B cell (primary cell): ENCODE data around the gene MICAL3. TPM values are rescaled to one million over a fixed set of nuclear protein-coding genes. Genes with fewer than 3 reads are reported as not detected.

Experiments
- ATAC-seq: fragments of 200-7000 bp; cut with Tn5 transposase; one replicate; pipeline ENCODE4 v1.10.0; 2021; ENCODE audit warnings: low read depth, mild to moderate bottlenecking, moderate number of reproducible peaks, moderate library complexity
- CTCF ChIA-PET: fragments of 350-600 bp; sonication (Branson Sonifier 250); formaldehyde crosslinking; loops from one replicate; lab custom pipeline; 2021; ENCODE audit warnings: antibody characterized with exemption, inconsistent platforms; lab: Charles Lee
- POLR2A ChIA-PET: fragments of 350-600 bp; sonication (Branson Sonifier 250); formaldehyde crosslinking; loops from one replicate; lab custom pipeline; 2021; ENCODE audit warnings: antibody characterized with exemption; lab: Charles Lee
- DNase-seq: peaks from one replicate; pipeline ENCODE4 v3.0.0; 2013
- H2AFZ ChIP-seq: 2 replicates; pipeline ENCODE4 v1.6.1; 2012; ENCODE audit warnings: mild to moderate bottlenecking, low read depth, low read length; ENCODE audit not compliant: insufficient read depth, poor library complexity, severe bottlenecking
- H3K27ac ChIP-seq, 2 donors: 1 replicate in 1 of 2; 2 replicates in 1 of 2; pipeline ENCODE4 v1.5.1; 2012 to 2013; ENCODE audit warnings: low read length in 2 of 2, mild to moderate bottlenecking in 2 of 2, moderate library complexity in 1 of 2
- H3K27me3 ChIP-seq, 4 experiments: fragments of 200-600 bp in 1 of 4; sonication (generic) in 1 of 4; replicated peaks in 1 of 4; 1 replicate in 2 of 4; 2 replicates in 2 of 4; pipeline versions ENCODE4 v1.6.1 to v1.7.0; 2013 to 2016; ENCODE audit warnings: low read length in 3 of 4, mild to moderate bottlenecking in 2 of 4, mixed read lengths in 1 of 4, moderate library complexity in 1 of 4; ENCODE audit not compliant: insufficient read depth in 4 of 4, control insufficient read depth in 3 of 4; ENCODE audit errors: control extremely low read depth in 1 of 4
- H3K36me3 ChIP-seq, 2 experiments: replicated peaks in 1 of 2; 1 replicate in 1 of 2; 2 replicates in 1 of 2; pipeline versions ENCODE4 v1.6.1 to v1.7.1; 2013; ENCODE audit warnings: low read length in 1 of 2; ENCODE audit not compliant: insufficient read depth in 2 of 2, control insufficient read depth in 1 of 2; ENCODE audit errors: control extremely low read depth in 1 of 2, extremely low read depth in 1 of 2
- H3K4me1 ChIP-seq, 2 donors: fragments of 200-600 bp in 1 of 2; sonication (generic) in 1 of 2; 1 replicate in 1 of 2; 2 replicates in 1 of 2; pipeline versions ENCODE4 v1.5.1 to v1.6.1; 2013 to 2017; ENCODE audit warnings: low read length in 2 of 2; ENCODE audit not compliant: control insufficient read depth in 2 of 2, insufficient read depth in 2 of 2
- H3K4me2 ChIP-seq: replicated peaks from 2 replicates; pipeline ENCODE3; 2012; ENCODE audit warnings: mild to moderate bottlenecking, low read depth, low read length; ENCODE audit not compliant: poor library complexity, severe bottlenecking
- H3K4me3 ChIP-seq, 5 experiments: fragments of 200-600 bp in 1 of 5; sonication (generic) in 1 of 5; 1 replicate in 3 of 5; 2 replicates in 2 of 5; pipeline versions ENCODE4 v1.5.1 to v1.7.0; 2011 to 2016; ENCODE audit warnings: low read length in 4 of 5, mild to moderate bottlenecking in 4 of 5, low read depth in 2 of 5, control low read depth in 1 of 5, moderate library complexity in 1 of 5; ENCODE audit not compliant: insufficient read depth in 1 of 5; ENCODE audit errors: control extremely low read depth in 1 of 5, extremely low read depth in 1 of 5
- H3K79me2 ChIP-seq: fragments of 200-600 bp; sonication (generic); one replicate; pipeline ENCODE4 v1.6.0; 2016; ENCODE audit warnings: low read length; ENCODE audit not compliant: control insufficient read depth, insufficient read depth
- H3K9ac ChIP-seq: fragments of 200-600 bp; sonication (generic); 2 replicates; pipeline ENCODE4 v1.6.1; 2017; ENCODE audit warnings: mild to moderate bottlenecking, low read length, moderate library complexity
- H3K9me3 ChIP-seq, 3 donors: one replicate each; pipeline versions ENCODE4 v1.6.1 to v1.7.1; 2013; ENCODE audit warnings: low read length in 2 of 3; ENCODE audit not compliant: control insufficient read depth in 2 of 3, insufficient read depth in 1 of 3; ENCODE audit errors: control extremely low read depth in 1 of 3
- H4K20me1 ChIP-seq: 2 replicates; pipeline ENCODE4 v1.6.0; 2012; ENCODE audit warnings: mild to moderate bottlenecking, low read length; ENCODE audit not compliant: insufficient read depth, control insufficient read depth, poor library complexity, severe bottlenecking
- H3K27ac Mint-ChIP-seq: one replicate; pipeline ENCODE4 v1.8.0; 2021; ENCODE audit warnings: mixed read lengths
- H3K27me3 Mint-ChIP-seq: one replicate; pipeline ENCODE4 v1.8.0; 2021; ENCODE audit warnings: mixed read lengths
- H3K4me1 Mint-ChIP-seq: one replicate; pipeline ENCODE4 v1.8.0; 2021; ENCODE audit warnings: mixed read lengths
- H3K4me3 Mint-ChIP-seq: one replicate; pipeline ENCODE4 v1.8.0; 2021; ENCODE audit warnings: mixed read lengths
- H3K9me3 Mint-ChIP-seq: one replicate; pipeline ENCODE4 v1.8.0; 2022; ENCODE audit warnings: mixed read lengths; ENCODE audit not compliant: insufficient read depth
- CTCF ChIP-seq: fragments of 200-600 bp; IDR thresholded peaks from one replicate; pipeline ENCODE4 v1.8.0; 2022; ENCODE audit warnings: antibody characterized with exemption, mild to moderate bottlenecking
- EZH2 ChIP-seq: IDR thresholded peaks from 2 replicates; pipeline ENCODE4 v1.6.1; 2012; ENCODE audit warnings: borderline replicate concordance, low read depth, mild to moderate bottlenecking, moderate library complexity, low read length; ENCODE audit not compliant: insufficient read depth, poor library complexity, severe bottlenecking
- WGBS: methylation state at CpG from one replicate; pipeline ENCODE4 v1.1.5; 2013; ENCODE audit warnings: missing lambda C conversion rate; ENCODE audit not compliant: insufficient coverage; 5-methylcytosine and 5-hydroxymethylcytosine counted together
- intact Hi-C: fragments of 100-400 bp; cut with micrococcal nuclease; formaldehyde crosslinking; loops from one replicate; pipeline ENCODE4 v1.10.0; 2022
- polyA plus RNA-seq: library from polyadenylated mRNA; depleted of rRNA; stranded (reverse); fragments of >200 nt; gene quantifications from 2 replicates; pipeline ENCODE4 v1.2.3, GENCODE V29; 2012
- total RNA-seq, 2 donors: library from RNA; stranded (reverse); fragments of 120-200 nt in 1 of 2; gene quantifications; 1 replicate in 1 of 2; 2 replicates in 1 of 2; pipeline versions ENCODE4 v1.2.3 to v1.2.4, GENCODE V29; 2013 to 2022

The MICAL3 gene
- total and polyA plus RNA-seq, 2 donors (not counting 1 experiment from before 2014, with no cell fraction given), result 50.5 to 253 TPM

- ATAC-seq, result no peak
- Histone ChIP-seq H3K9me3 (no peaks in the 10 kb centered on the region), H3K9ac (no peak overlapping the region), H3K4me2 (no peak overlapping the region), H4K20me1 (no peaks in the 10 kb centered on the region), H3K4me1 (no peaks in the 10 kb centered on the region), H3K27me3 (no peaks in the 10 kb centered on the region), H3K79me2 (peaks cover 13% of the 10 kb centered on the region), H2AFZ (no peak overlapping the region), H3K36me3 (peaks cover 0 to 83% of the 10 kb centered on the region in 2 experiments), H3K27ac (no peak overlapping the region), H3K4me3 (no peak overlapping the region)
- Mint-ChIP-seq H3K27me3 (no peaks in the 10 kb centered on the region), H3K4me1 (no peaks in the 10 kb centered on the region), H3K4me3 (no peak overlapping the region), H3K9me3 (no peaks in the 10 kb centered on the region), H3K27ac (no peak overlapping the region)
- no CpG with 5 or more reads among the region's 6 CpGs for WGBS
- intact Hi-C loops, result no loop called here
- DNase-seq, result no peak
- TF ChIP-seq CTCF, result no peak
- TF ChIP-seq EZH2, result no peak
- POLR2A ChIA-PET, result no interaction called here
- CTCF ChIA-PET, result no interaction called here
Measured at GRCh38 chr22:17814084-17814483, 210.3 kb downstream of the MICAL3 start.

DNA sequence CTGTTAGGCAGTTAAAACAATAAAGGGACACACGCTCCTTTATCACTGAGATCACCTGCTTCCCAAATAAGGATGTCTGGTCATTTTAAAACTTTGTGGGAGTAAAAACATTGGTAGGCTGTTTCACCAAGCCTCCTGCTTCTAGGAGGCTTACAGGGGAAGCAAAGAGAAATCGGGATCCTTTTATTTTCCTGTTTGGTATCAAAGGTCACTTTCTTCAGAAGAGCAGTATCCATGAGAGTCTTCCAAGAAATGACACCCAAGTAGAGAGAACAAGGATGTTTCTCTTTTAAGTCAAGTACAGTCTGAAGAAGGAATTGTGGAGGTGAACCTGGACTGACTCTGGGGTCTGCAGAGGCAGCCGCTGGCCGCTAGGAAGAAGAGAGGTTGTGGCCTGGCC is 213.2 kb downstream of the MICAL3 start:
- Histone ChIP-seq H3K9ac (no peak overlapping the region), H3K79me2 (peaks cover 10% of the 10 kb centered on the region), H3K9me3 (no peaks in the 10 kb centered on the region), H3K27ac (no peak overlapping the region), H3K4me1 (no peaks in the 10 kb centered on the region), H3K4me2 (no peak overlapping the region), H3K36me3 (peaks cover 0 to 92% of the 10 kb centered on the region in 2 experiments), H3K4me3 (no peak overlapping the region), H2AFZ (no peak overlapping the region), H4K20me1 (no peaks in the 10 kb centered on the region), H3K27me3 (no peaks in the 10 kb centered on the region)
- ChIA-PET CTCF (no interaction called here), POLR2A (interaction anchor here (0.6 kb wide), 1 partner anchor 38 kb away, joined by 3 read pairs; no protein-coding TSS in a partner anchor)
- intact Hi-C loops, result no loop called here
- no peak overlapping the region for H3K27ac Mint-ChIP-seq
- DNase-seq (no peak), ATAC-seq (no peak)
- no peak for TF ChIP-seq EZH2
- no peak for TF ChIP-seq CTCF
- no peaks in the 10 kb centered on the region for H3K4me1 Mint-ChIP-seq
- no peak overlapping the region for H3K4me3 Mint-ChIP-seq
- 100% methylated on average over 2 of the region's 4 CpGs for WGBS
- no peaks in the 10 kb centered on the region for H3K9me3 Mint-ChIP-seq
- H3K27me3 Mint-ChIP-seq, result no peaks in the 10 kb centered on the region
